ENCODE data around the gene DQX1.

DQX1 gene

DNA sequence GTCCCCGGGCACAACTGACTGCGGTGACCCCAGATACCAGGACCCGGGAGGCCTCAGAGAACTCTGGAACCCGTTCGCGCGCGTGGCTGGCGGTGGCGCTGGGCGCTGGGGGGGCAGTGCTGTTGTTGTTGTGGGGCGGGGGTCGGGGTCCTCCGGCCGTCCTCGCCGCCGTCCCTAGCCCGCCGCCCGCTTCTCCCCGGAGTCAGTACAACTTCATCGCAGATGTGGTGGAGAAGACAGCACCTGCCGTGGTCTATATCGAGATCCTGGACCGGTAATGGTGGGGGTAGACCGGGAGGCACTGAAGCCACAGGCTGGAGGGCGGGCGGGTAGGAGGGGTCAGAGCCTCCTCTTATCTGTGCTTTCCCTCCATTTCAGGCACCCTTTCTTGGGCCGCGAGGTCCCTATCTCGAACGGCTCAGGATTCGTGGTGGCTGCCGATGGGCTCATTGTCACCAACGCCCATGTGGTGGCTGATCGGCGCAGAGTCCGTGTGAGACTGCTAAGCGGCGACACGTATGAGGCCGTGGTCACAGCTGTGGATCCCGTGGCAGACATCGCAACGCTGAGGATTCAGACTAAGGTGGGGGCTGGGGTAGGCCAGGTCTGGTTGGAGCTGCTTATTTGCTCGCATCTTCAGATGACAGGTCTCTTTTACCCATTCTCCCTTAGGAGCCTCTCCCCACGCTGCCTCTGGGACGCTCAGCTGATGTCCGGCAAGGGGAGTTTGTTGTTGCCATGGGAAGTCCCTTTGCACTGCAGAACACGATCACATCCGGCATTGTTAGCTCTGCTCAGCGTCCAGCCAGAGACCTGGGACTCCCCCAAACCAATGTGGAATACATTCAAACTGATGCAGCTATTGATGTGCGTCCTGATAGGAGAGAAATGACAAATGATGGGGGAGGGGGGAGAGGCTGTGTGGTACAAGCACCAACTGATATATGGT is 4.5 kb upstream of the DQX1 start:
- peak; percentile 68 for DNase-seq

- DNase-seq = peak; percentile 95
Observed at GRCh38 chr2:74529357-74530238, 3.6 kb upstream of the DQX1 start, which contains the start of the genes AUP1 and HTRA2. Gene AUP1 (minus strand): TSS chr2:74529706. CDS start chr2:74529629, 77 bp downstream. Gene HTRA2 (plus strand): TSS chr2:74529933. CDS start chr2:74530007, 74 bp downstream.

- peak; percentile 33 for DNase-seq
Observed at GRCh38 chr2:74528600-74529356, 2.7 kb upstream of the DQX1 start.

DNA sequence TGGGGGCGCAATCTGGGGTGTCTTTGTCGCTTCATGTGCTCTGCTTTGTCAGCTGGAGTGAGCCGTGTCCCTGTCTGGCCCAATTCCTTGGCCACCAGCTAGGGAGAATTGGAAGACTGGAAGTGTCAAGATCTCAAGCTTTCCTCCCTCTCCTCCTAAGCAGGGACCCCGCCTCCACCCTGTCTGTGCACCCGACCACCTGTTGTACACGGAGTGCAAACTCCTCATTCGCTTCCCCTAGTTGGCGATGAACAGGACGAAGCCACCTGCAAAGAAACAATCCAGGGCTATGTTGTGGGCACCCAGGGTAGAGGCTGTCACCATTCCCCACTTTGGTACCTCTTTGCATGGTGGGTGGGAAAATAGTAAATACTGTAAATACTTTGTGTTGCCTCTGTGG is 1.7 kb upstream of the DQX1 start:
- no peak for DNase-seq

DNA sequence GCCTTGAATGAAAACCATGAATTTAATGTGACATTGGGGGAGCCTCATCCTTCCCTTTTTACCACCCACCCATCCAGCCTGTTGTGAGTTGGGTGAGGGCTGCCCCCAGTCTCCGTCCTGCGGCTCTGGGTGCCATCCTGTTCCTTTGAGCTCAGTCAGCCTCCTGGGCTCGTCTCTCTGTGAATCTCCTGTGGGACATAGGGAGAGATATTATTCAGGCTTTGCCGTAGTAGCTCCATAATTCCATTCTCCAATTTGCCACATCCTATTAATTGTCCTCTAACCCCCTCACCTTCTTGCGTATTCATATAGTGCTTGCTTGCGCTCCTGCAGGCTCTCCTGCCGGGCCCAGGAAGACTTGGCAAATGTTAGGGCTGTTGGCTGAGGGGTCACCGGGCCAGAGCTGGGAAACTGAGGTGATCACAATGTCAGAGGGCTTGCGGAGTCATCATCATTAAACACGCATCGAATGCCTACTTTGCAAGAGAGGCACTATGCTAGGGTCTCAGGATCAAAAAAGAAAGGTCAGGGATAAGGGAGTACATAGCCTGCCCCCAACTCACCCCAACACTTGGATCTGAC is 709 bp upstream of the DQX1 start:
- DNase-seq = no peak

DNA sequence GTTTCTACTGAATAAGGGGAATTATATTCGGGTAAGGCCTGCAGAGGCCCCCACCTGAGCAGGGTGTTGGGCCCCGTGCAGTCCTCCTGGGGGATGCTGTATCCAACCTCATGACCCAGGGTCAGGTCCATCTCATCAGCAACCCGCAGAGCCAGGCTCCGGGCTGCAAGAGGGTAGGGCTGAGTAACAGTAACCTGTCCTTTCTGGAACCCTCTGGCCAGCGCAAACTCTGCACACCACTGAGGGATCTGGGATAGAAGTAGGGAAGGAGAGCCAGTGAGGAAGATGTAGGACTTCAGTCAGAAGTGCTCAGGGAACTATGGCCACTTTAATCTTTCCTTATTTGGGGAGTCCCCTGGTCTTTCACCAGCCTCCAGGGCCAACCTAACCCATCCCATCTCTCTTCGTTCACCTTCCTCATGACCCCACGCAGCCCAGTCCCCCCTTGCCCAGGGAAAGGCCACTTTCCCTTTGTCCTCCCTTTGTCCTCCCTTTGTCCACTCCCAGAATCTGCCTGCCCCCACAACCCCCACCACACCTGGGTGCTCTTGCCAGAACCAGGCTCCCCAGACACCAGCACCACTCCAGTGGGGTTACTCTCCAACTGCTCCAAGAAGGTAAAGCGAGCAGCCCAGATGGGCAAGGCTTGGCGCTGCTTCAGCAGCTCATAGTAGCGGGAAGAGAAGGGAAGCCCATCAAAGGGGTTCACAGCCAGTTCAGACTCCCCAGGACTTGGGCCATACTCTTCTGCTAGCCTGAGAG is 895 bp downstream of the DQX1 start:
- DNase-seq = no peak

GRCh38 chr2:74524005-74524404 is 2.0 kb downstream of the DQX1 start:
- DNase-seq = no peak

- no peak for DNase-seq
Observed at GRCh38 chr2:74522516-74522915, 3.5 kb downstream of the DQX1 start.

DNA sequence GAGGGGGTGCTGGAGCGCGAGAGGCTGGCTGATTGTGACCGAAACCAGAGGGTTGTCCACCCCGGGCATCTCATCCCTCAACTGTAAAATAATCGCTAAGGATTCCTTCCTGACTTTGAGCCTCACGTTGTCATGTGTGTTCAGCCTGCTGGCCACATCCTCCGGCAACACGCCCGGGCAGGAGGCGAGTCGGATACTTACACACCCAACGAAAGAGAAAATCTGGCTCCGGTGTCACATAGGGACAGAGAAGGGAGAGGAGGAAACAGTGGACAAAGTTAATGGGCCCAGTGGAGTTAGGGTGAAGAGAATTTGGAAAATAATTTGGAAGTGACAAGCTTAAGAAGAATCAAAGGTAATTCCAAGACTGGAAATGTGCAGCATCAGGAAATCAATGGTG is 9.4 kb downstream of the DQX1 start:
- DNase-seq = no peak

GRCh38 chr2:74515981-74516633 is 9.9 kb downstream of the DQX1 start:
- peak; percentile 79 for DNase-seq

- DNase-seq = no peak
Observed at GRCh38 chr2:74515271-74515980, 10.6 kb downstream of the DQX1 start.

DNA sequence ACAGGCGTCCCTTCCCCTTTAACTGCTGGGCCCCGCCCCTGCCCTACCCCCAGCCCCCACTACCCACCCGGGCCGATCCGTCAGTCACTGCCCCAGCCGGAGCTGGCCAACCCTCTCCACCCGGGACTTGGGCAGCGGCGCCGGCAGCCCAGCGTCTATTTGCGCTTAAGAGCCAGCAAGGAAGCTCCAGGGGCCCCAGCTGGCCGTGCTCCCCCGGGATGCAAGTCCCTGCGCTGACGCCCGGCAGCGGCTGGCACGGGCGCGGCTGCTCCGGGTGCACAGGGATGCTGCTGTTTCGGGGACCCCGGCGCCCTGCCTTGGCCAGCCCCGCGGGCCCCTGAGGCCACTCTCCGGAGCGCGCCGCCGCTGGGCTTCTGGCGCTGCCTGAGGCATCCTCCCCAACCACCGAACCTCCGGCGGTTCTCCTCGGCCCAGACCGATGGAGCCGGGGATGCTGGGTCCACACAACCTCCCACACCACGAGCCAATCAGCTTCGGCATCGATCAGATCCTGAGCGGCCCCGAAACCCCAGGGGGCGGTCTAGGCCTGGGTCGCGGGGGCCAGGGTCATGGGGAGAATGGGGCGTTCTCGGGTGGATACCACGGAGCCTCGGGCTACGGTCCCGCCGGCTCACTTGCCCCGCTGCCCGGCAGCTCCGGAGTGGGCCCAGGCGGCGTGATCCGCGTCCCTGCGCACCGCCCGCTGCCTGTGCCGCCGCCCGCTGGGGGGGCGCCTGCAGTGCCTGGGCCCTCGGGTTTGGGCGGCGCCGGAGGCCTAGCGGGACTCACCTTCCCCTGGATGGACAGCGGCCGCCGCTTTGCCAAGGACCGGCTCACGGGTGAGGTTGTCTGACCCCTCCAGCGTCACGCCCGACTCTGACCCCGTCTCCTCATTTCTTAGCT is 11.4 kb downstream of the DQX1 start, which contains the start of gene TLX2:
Gene TLX2 (plus strand): TSS at position 83 of the 903 bp plus-strand sequence. CDS start 357 bp downstream, at position 440.
- DNase-seq = no peak

DNA sequence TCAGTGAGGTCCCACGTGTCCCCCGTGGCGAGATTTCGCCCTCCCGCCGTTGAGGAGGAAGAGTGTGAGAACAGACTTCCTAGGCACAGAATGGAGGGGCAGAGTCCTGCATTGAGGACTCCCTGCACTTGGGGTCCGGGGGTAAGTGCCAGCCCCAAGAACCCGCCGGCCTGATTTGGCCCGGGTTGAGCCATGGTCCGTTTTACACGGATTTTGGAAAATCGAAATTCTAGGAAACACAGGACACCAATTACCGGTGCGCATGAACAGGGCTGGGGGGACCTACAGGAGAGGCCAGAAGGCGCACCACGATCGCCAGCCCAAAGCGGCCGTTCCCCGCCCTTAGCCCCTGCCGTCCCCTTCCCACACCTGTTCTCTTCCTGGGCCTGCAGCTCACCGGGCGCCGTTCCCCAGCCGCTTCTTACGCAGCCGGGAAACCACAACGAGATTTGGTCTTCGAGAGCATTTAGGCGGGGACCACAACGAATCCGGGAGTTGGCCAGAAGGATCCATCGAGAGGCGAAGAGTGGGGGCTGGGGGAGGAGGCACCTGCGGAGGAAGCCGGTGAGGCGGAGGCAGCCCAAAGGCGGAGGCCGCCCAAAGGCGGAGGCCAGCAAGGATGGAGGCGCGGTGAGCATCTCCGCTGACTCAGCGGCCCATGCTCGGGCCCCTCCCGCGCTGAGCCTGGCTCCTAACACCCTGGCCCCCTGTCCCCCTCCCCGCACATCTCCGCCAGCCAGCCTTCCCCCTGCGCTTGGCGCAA is 12.2 kb downstream of the DQX1 start:
- no peak for DNase-seq

DNA sequence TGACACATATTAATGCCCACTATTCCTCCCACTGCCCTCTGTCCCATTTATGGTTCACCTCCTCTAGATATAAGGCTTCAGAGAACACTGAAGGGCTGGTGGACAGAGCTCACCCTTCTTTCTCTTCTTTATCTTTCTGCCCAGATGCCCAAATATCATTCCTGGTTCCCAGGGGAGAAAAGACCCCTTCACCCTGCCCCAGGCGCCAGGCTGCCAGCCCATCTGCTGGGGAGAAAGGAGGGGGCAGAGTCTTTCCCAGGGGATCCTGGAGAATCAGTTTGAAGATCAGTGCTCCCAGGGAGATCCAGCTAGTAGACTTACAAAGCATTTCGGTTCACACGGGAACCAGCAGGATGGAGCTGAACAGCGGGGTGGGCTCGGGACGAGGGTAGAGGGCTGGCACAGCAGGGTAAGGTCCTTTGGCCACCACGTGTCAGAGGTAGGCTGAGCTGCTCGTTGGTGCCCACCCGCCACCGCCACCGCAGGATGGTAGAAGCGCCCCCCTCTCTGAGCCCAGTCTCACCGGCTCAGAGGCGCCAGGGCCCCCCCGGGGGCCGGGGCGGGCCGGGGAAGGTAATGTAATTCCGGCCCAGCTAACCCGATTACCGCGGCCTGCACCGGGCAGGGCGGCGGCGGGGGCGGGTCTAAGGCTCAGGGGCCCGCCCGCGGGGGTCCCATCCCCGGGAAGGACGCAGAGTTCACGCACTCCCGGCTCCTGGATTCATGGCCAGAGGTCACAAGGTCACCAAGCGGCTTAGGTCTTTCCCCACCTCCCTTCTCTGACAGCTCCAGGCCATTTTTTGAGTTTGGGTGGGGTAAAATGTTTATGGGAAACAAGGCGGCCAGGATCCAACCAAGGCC is 13.1 kb downstream of the DQX1 start:
- no peak for DNase-seq

DNA sequence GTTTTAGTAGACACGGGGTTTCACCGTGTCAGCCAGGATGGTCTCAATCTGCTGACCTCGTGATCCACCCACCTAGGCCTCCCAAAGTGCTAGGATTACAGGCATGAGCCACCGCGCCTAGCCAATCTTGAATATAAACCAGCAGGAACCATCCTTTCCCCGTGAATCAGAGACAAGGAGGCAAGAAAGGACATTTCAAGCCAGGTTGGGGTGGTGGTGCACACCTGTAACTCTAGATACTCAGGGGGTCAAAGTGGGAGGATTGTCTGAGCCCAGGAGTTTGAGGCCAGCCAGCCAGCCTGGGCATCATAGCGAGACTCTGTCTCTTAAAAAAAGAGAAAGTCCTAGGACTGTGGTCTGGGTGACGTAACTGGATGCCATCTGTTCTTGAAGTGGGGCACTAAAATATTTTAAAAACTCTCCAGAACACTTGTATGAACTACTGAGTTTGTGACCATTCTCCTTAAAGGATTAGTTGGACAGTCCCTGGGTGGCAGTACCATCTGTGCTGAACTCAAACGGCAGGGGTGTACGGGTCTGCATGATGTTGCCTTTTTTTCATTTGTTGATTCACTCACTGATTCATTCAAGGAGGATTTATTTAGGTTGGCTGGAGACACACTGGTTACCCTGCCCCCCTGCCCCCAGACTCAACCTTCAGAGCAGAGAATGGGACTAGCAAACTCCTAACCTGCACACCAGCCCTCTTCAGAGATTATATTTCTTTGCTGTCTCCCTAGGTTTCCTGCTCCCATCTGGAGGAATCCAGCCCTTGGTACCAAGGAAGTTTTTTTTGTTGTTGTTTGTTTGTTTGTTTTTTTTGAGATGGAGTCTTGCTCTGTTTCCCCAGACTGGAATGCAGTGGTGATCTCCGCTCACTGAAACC is 14.7 kb downstream of the DQX1 start:
- DNase-seq = no peak

DNA sequence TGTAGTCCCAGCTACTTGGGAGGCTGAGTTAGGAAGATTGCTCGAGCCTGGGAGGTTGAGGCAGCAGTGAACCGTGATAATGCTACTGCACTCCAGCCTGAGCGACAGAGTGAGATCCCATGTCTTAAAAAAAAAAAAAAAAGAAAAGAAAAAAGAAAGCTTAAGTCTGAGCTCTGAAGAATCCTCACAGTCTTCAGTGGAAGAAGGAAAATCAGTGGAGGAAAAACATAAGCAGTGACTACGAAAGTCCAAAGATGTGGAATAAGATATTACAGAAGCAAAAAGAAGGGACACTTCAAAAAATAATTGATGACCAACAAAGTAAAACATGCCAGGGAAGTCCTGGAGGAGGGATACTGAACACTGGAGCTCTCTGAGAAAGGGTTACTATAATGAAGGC is 15.8 kb downstream of the DQX1 start:
- DNase-seq = no peak

Measured in CD4-positive, alpha-beta T cell treated with Interleukin-15 for 1 hour (primary cell).